Type B pancreatic cell (in vitro differentiated cells): ENCODE measurements around the gene BACH2. TPM values are rescaled to one million over a fixed set of nuclear protein-coding genes. Genes with fewer than 3 reads are reported as not detected.

Experiments used
- DNase-seq: peaks from one replicate; pipeline ENCODE4 v3.0.0; 2021; ENCODE audit warnings: mixed read lengths; ENCODE audit not compliant: unreplicated experiment; ENCODE audit errors: extremely low spot score
- H3K27ac Mint-ChIP-seq: 2 replicates; pipeline ENCODE4 v1.8.0; 2021; ENCODE audit warnings: mild to moderate bottlenecking, mixed read lengths
- H3K27me3 Mint-ChIP-seq: 2 replicates; pipeline ENCODE4 v1.8.0; 2021; ENCODE audit warnings: mixed read lengths
- H3K36me3 Mint-ChIP-seq: 2 replicates; pipeline ENCODE4 v1.8.0; 2021; ENCODE audit warnings: mixed read lengths
- H3K4me1 Mint-ChIP-seq: one replicate; pipeline ENCODE4 v1.8.0; 2021; ENCODE audit warnings: mixed read lengths; ENCODE audit not compliant: unreplicated experiment
- H3K4me3 Mint-ChIP-seq: 2 replicates; pipeline ENCODE4 v1.8.0; 2021; ENCODE audit warnings: mild to moderate bottlenecking, mixed read lengths
- H3K9me3 Mint-ChIP-seq: 2 replicates; pipeline ENCODE4 v1.8.0; 2021; ENCODE audit warnings: mixed read lengths
- CTCF ChIP-seq: fragments of 200-600 bp; sonication (generic); conservative IDR thresholded peaks from 2 replicates; pipeline ENCODE4 v1.5.0; 2021; ENCODE audit warnings: antibody characterized with exemption, mild to moderate bottlenecking
- total RNA-seq: library from RNA; stranded (reverse); gene quantifications from 2 replicates; pipeline ENCODE4 v1.2.1, GENCODE V29; 2021; ENCODE audit warnings: low replicate concordance

The BACH2 gene
- total RNA-seq, 1 donor from 2014 or later: 33.5 TPM

DNA sequence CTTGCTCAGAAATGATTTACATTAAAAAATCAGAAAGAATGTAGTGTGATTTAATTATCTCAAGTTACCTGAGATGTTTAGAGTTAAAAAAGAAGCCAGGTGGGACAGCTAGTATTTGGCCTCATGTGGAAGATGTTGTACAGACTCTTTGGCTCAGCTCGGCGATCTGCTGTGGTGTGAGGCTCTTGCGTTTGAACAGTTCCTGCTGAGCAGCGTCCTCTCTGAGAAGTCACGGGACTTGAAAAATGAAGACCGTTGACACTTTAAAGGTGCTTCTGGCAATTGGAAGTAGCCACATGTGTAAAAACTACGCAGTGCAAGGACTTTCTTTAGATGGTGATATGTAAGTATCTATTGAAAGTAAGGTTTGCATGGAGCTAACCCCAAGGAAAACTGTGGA is 169.0 kb downstream of the BACH2 start:
- Mint-ChIP-seq H3K36me3 (peaks cover 5% of the 10 kb centered on the region), H3K4me3 (no peak overlapping the region), H3K27me3 (no peaks in the 10 kb centered on the region), H3K27ac (no peak overlapping the region), H3K4me1 (peaks cover 44% of the 10 kb centered on the region), H3K9me3 (peaks cover 4% of the 10 kb centered on the region)
- DNase-seq: no peak
- TF ChIP-seq CTCF: no peak

GRCh38 chr6:90126839-90127238 is 169.8 kb downstream of the BACH2 start:
- peaks cover 5% of the 10 kb centered on the region for H3K36me3 Mint-ChIP-seq
- no peak for TF ChIP-seq CTCF
- no peaks in the 10 kb centered on the region for H3K27me3 Mint-ChIP-seq
- peaks cover 39% of the 10 kb centered on the region for H3K4me1 Mint-ChIP-seq
- H3K4me3 Mint-ChIP-seq: no peak overlapping the region
- DNase-seq: no peak
- H3K27ac Mint-ChIP-seq: no peak overlapping the region
- peaks cover 4% of the 10 kb centered on the region for H3K9me3 Mint-ChIP-seq

- Mint-ChIP-seq H3K4me1 (peaks cover 34% of the 10 kb centered on the region), H3K27me3 (no peaks in the 10 kb centered on the region), H3K9me3 (peaks cover 4% of the 10 kb centered on the region), H3K4me3 (no peak overlapping the region), H3K27ac (no peak overlapping the region), H3K36me3 (peaks cover 5% of the 10 kb centered on the region)
- TF ChIP-seq CTCF: no peak
- no peak for DNase-seq
Measured at GRCh38 chr6:90126181-90126580, 170.5 kb downstream of the BACH2 start.

GRCh38 chr6:90124874-90125510 is 171.7 kb downstream of the BACH2 start:
- Mint-ChIP-seq H3K36me3 (peaks cover 5% of the 10 kb centered on the region), H3K4me1 (peaks cover 28% of the 10 kb centered on the region), H3K4me3 (no peak overlapping the region), H3K27me3 (no peaks in the 10 kb centered on the region), H3K27ac (no peak overlapping the region), H3K9me3 (peaks cover 4% of the 10 kb centered on the region)
- no peak for TF ChIP-seq CTCF
- DNase-seq: no peak

DNA sequence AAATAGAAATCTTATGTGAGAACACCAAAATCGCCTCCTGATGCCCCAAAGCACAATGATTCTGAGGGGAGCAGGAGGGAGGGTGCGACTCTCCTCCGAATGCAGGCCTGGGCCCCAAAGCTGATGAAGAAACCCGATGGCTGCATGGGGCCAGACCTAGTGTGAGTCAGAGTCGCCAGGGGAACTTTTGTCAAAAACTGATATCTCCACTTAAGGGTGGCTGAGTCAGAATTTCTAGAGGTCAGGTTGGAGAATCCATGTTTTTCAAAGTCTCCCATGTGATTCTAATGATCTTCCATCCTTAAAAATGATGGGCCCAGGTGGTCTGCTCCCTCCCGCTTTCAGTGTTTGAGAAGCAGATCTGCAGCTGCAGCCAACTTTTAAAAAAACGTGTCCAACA is 172.8 kb downstream of the BACH2 start:
- Mint-ChIP-seq H3K9me3 (peaks cover 4% of the 10 kb centered on the region), H3K27ac (no peak overlapping the region), H3K4me3 (no peak overlapping the region), H3K4me1 (peaks cover 28% of the 10 kb centered on the region), H3K27me3 (no peaks in the 10 kb centered on the region), H3K36me3 (peaks cover 5% of the 10 kb centered on the region)
- DNase-seq: no peak
- TF ChIP-seq CTCF: no peak

GRCh38 chr6:90121982-90122381 is 174.7 kb downstream of the BACH2 start:
- H3K36me3 Mint-ChIP-seq: peaks cover 5% of the 10 kb centered on the region
- H3K4me3 Mint-ChIP-seq: no peak overlapping the region
- H3K9me3 Mint-ChIP-seq: peaks cover 4% of the 10 kb centered on the region
- peaks cover 19% of the 10 kb centered on the region for H3K4me1 Mint-ChIP-seq
- TF ChIP-seq CTCF: no peak
- H3K27me3 Mint-ChIP-seq: no peaks in the 10 kb centered on the region
- no peak overlapping the region for H3K27ac Mint-ChIP-seq
- no peak for DNase-seq
